ENCODE results near the gene KLHDC3.

KLHDC3 gene

GRCh38 chr6:42984001-42984923 is 29.8 kb upstream of the KLHDC3 start, which contains the start of gene PPP2R5D:
TSS of gene PPP2R5D (plus strand) at chr6:42984570. CDS start at chr6:42984678, 108 bp downstream.
- Histone ChIP-seq H3K9me3 (ENCODE audit: insufficient read depth, low read length, severe bottlenecking) (no peaks in the 10 kb centered on the region), H3K4me1 (ENCODE audit: insufficient read depth, low read length) (peaks cover 56% of the 10 kb centered on the region), H3K79me2 (ENCODE audit: insufficient read depth, low read length) (peaks cover 60% of the 10 kb centered on the region), H3K4me2 (ENCODE audit: insufficient read depth, low read length) (peak within 1 kb of the TSS; percentile 90), H3K27ac (ENCODE audit: low read length) (peak within 1 kb of the TSS; percentile 94), H3K9ac (ENCODE audit: low read depth, low read length) (peak within 1 kb of the TSS; percentile 86), H4K20me1 (ENCODE audit: insufficient read depth, low read length) (peaks cover 12% of the 10 kb centered on the region; the same call in 1 of the 2 replicates), H3K27me3 (ENCODE audit: insufficient read depth, low read length, poor library complexity) (no peaks in the 10 kb centered on the region), H3K4me3 (ENCODE audit: low read depth in 1 of 2, low read length in 2 of 2) (peak within 1 kb of the TSS; percentile 57 to 74), H3K36me3 (ENCODE audit: insufficient read depth, low read length) (peaks cover 19% of the 10 kb centered on the region), H2AFZ (ENCODE audit: low read depth, low read length) (peak within 1 kb of the TSS; percentile 98)
- TF ChIP-seq EZH2 (IDR thresholded peaks at IDR 0.05; ENCODE audit: borderline replicate concordance, low read depth, low read length, severe bottlenecking) (no peak), CTCF (IDR thresholded peaks at IDR 0.05; ENCODE audit: borderline replicate concordance, extremely low read depth, low read length, poor library complexity, severe bottlenecking) (no peak)
- ATAC-seq (ENCODE audit: insufficient read depth, low read depth) = peak; percentile 94
- peak; percentile 99 for DNase-seq

GRCh38 chr6:42984924-42985475 is 29.0 kb upstream of the KLHDC3 start:
- peak; percentile 48 for DNase-seq
- no peak for TF ChIP-seq CTCF (IDR thresholded peaks at IDR 0.05; ENCODE audit: borderline replicate concordance, extremely low read depth, low read length, poor library complexity, severe bottlenecking)
- no peak for TF ChIP-seq EZH2 (IDR thresholded peaks at IDR 0.05; ENCODE audit: borderline replicate concordance, low read depth, low read length, severe bottlenecking)
- Histone ChIP-seq H2AFZ (ENCODE audit: low read depth, low read length) (peak overlapping the region; percentile 65), H3K27me3 (ENCODE audit: insufficient read depth, low read length, poor library complexity) (no peaks in the 10 kb centered on the region), H3K79me2 (ENCODE audit: insufficient read depth, low read length) (peaks cover 59% of the 10 kb centered on the region), H4K20me1 (ENCODE audit: insufficient read depth, low read length) (peaks cover 12% of the 10 kb centered on the region; the same call in 1 of the 2 replicates), H3K9ac (ENCODE audit: low read depth, low read length) (peak overlapping the region; percentile 86), H3K4me1 (ENCODE audit: insufficient read depth, low read length) (peaks cover 49% of the 10 kb centered on the region), H3K27ac (ENCODE audit: low read length) (peak overlapping the region; percentile 75), H3K4me3 (ENCODE audit: low read depth in 1 of 2, low read length in 2 of 2) (peak overlapping the region; percentile 57 to 74; a peak in 3 of 4 replicates), H3K4me2 (ENCODE audit: insufficient read depth, low read length) (peak overlapping the region; percentile 81), H3K9me3 (ENCODE audit: insufficient read depth, low read length, severe bottlenecking) (no peaks in the 10 kb centered on the region), H3K36me3 (ENCODE audit: insufficient read depth, low read length) (peaks cover 26% of the 10 kb centered on the region)
- ATAC-seq (ENCODE audit: insufficient read depth, low read depth) = peak; percentile 7; the same call in 2 of the 3 replicates

GRCh38 chr6:42987533-42988451 is 26.3 kb upstream of the KLHDC3 start:
- Histone ChIP-seq H3K4me3 (ENCODE audit: low read depth in 1 of 2, low read length in 2 of 2) (no peak overlapping the region), H3K9ac (ENCODE audit: low read depth, low read length) (0 out of 2 replicates have a peak overlapping the region, but pooled peaks have one; percentile 0), H3K36me3 (ENCODE audit: insufficient read depth, low read length) (peaks cover 43% of the 10 kb centered on the region), H2AFZ (ENCODE audit: low read depth, low read length) (no peak overlapping the region), H3K4me1 (ENCODE audit: insufficient read depth, low read length) (peaks cover 45% of the 10 kb centered on the region), H3K27me3 (ENCODE audit: insufficient read depth, low read length, poor library complexity) (no peaks in the 10 kb centered on the region), H3K4me2 (ENCODE audit: insufficient read depth, low read length) (0 out of 2 replicates have a peak overlapping the region, but pooled peaks have one; percentile 81), H4K20me1 (ENCODE audit: insufficient read depth, low read length) (peaks cover 12% of the 10 kb centered on the region; the same call in 1 of the 2 replicates), H3K9me3 (ENCODE audit: insufficient read depth, low read length, severe bottlenecking) (no peaks in the 10 kb centered on the region), H3K79me2 (ENCODE audit: insufficient read depth, low read length) (peaks cover 75% of the 10 kb centered on the region), H3K27ac (ENCODE audit: low read length) (no peak overlapping the region)
- ATAC-seq (ENCODE audit: insufficient read depth, low read depth) (no peak), DNase-seq (no peak)
- TF ChIP-seq EZH2 (IDR thresholded peaks at IDR 0.05; ENCODE audit: borderline replicate concordance, low read depth, low read length, severe bottlenecking) (no peak), CTCF (IDR thresholded peaks at IDR 0.05; ENCODE audit: borderline replicate concordance, extremely low read depth, low read length, poor library complexity, severe bottlenecking) (no peak)

Data from DND-41 (cell line).